HG03196 (cell line): ENCODE data around the gene TSC22D2.

ENCODE experiments used
- ATAC-seq: cut with Tn5 transposase; IDR thresholded peaks from one replicate; pipeline ENCODE4 v1.9.1; 2021; ENCODE audit not compliant: unreplicated experiment

TSC22D2 gene

DNA sequence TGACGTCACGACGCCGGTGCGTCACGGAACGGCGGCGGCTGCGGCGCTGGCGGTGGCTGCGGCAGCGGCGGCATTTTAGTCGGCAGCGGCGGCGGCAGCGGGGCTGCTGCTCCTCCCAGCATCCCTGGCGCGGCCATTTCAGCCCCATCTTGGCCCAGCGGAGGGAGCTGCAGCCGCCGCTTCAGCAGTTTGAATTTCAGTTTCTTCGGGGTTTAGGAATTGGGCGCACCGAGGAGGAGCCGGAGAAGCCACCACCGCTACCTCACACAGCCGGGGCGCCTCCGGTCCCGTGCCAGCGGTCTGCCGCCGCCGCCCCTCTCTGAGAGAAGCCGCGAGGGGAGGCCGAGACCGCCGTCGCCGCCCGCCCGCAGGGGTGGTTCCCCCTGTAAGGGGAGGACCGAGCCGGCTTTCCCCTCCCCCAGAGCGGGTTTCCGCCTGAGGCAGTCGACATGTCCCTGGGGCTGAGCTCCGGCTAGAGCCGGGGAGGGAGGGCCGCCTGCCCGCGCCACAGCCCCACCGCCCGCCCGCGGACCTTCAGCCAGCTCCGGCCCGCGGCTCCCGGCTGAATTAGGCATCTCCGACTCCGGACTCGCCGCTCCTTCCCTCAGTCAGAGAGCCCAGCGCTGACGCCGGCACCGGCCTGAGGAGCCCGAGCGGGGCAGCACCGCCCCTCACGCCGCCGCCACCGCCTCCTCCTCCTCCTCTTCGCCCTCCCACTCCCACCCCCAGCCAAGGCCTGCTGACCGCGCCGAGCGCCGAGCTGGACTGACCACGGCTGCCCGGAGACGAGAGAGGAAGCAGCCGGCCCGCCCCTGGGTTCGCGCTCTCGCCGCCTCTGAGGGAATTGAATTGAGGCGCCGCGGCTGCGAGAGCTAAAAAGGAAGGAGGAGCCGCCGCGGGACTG is at the start of gene TSC22D2:
TSS of gene TSC22D2 (plus strand) at position 78 of the 904 bp plus-strand sequence. CDS start 1,053 bp downstream, outside the sequence.
- ATAC-seq = peak; percentile 67

DNA sequence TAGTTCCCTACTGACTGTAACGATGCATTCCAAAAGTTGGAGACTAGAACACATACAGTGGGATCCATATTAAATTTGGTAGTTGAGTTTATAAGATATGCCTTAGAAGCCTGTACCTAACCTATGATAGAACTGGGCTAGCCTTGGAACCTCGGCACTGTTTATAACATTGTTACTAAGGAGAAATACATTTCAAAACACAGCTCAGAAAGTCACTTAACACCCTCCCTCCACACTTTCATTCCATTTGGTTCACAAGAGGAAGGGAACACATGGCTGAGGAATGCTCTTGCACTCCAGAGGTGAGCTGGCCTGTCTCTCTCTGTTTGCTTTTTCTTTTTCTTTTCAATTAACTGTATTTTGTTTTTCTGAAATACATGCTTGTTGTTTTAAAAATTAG is 48.7 kb upstream of the TSC22D2 start:
- ATAC-seq = no peak

DNA sequence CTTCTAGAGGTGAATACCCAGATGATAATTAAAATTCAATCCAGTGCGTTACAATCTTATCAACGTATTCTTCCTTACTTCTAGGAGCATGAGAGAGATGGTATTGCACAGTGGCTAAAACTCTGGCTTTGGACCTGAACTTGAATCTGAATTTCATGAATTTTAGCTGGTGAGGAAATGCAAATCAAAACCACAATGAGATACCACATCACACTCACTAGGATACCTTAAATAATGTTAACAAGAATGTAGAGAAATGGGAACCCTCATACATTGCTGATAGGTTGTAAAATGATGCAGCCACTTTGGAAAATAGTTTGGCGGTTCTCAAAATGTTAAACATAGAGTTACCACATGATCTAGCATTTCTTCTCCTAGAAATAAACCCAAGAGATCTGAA is 47.1 kb upstream of the TSC22D2 start:
- no peak for ATAC-seq

GRCh38 chr3:150362515-150363302 is 45.4 kb upstream of the TSC22D2 start:
- no peak for ATAC-seq

DNA sequence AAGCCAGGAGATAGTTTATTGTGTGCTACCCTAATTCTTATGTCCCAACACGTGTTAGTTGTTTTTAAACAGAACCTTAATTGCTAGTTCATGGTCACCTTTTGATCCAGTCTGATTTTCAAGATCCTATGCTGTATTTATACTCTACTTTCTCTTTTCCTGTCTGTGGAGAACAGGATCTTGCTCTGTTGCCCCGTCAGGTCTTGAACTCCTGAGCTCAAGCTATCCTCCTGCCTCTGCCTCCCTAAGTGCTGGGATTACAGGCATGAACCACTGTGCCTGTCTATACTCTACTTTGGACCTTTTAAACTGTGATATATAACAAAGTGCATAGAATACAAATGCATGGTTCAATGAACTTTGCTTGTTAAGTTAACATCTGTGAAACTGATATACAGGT is 44.7 kb upstream of the TSC22D2 start:
- ATAC-seq = no peak

DNA sequence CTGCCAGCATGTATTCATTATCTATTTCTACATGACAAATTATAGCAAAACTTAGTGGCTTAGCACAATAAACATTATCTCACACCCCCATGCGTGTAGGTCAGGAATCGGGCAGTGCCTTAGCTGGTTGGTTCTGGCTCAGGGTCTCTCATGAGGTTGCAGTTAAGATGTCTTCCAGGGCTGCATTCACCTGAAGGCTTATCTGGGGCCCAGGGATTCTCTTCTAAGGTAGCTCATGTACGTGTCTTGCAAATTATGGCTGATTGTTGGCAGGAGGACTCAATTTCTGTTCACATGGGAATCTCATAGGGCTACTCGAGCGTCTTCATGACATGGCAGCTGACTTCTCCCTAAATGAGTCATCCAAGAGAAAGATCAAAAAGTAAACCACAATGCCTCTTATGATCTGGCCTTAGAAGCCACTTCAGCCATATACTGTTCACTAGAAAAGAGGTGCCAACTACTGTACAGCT is 42.9 kb upstream of the TSC22D2 start:
- no peak for ATAC-seq

DNA sequence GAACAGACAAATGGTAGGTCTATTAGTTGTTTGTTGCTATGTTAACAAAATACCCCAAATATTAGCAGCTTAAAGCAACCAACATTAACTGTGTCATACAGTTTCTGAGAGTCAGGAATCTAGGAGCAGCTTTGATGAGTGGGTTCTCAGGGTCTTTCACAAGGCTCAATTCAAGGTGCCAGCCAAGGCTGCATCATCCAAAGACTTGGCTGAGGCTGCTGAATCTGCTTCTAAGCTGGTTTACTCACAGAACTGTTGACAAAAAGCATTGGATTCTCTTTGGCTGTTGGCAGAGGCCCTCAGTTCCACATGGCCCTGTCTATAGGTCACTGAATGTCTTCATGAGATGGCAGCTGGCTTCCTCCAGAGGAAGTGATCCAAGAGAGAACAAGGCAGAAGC is 40.3 kb upstream of the TSC22D2 start:
- ATAC-seq = no peak

- ATAC-seq = no peak
Measured at GRCh38 chr3:150370122-150370602, 37.9 kb upstream of the TSC22D2 start.

GRCh38 chr3:150370999-150371398 is 37.1 kb upstream of the TSC22D2 start:
- no peak for ATAC-seq

GRCh38 chr3:150371741-150372254 is 36.3 kb upstream of the TSC22D2 start:
- ATAC-seq = no peak

DNA sequence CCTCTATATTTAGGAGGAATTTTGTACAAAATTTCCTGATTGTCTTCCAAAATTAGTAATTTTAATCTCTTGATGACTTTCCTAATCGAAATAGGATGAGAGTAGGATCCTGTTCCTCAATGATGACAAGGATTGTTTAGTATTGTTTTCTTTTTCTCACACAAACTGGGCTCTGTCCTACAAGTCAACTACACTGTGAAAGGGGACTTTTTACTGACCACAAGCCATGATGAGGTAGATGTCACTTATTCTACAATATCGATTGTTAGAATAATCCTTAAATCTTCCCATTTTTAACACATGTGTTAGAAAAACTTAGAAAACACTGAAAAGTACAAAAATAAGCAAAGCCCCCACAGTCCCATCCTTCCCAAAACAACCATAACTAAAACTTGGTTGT is 35.8 kb upstream of the TSC22D2 start:
- ATAC-seq = no peak

DNA sequence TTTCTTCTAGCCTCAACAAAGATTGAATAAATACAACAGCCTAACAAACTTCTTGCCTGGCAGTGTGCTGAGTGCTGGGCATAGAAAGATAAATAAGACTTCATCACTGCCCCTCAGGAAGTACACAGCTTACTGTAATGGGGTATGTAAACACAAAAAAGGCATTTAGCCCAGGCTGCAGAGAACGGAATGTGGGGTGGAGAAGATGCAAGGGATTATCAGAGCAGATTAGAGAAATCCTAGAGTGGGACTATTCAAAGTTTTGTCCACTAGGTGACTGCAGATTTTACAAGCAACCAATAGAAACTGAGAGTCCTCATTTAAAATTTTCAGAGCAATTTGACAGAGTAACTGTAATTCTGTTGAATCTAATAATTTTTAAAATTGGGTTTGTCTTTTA is 35.4 kb upstream of the TSC22D2 start:
- ATAC-seq = no peak

GRCh38 chr3:150373234-150373875 is 34.7 kb upstream of the TSC22D2 start:
- no peak for ATAC-seq

DNA sequence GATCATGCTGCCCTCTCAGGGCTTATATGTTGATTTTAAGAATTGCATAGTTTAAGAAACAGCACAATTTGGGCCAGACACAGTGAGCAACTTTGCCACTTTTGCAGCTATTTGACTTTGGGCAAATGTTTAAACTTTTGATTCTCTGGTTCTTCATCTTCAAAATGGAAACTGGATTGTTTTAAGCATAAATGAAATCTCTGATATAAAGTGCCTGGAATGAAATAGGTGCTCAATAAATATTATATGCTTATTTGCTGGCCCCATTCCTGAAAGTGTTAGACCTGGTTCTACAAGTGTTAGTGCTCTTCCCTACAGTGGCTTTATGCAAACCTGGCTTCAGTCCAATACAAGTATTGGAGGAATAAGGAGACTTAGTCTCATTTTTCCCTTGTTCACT is 33.1 kb upstream of the TSC22D2 start:
- no peak for ATAC-seq

DNA sequence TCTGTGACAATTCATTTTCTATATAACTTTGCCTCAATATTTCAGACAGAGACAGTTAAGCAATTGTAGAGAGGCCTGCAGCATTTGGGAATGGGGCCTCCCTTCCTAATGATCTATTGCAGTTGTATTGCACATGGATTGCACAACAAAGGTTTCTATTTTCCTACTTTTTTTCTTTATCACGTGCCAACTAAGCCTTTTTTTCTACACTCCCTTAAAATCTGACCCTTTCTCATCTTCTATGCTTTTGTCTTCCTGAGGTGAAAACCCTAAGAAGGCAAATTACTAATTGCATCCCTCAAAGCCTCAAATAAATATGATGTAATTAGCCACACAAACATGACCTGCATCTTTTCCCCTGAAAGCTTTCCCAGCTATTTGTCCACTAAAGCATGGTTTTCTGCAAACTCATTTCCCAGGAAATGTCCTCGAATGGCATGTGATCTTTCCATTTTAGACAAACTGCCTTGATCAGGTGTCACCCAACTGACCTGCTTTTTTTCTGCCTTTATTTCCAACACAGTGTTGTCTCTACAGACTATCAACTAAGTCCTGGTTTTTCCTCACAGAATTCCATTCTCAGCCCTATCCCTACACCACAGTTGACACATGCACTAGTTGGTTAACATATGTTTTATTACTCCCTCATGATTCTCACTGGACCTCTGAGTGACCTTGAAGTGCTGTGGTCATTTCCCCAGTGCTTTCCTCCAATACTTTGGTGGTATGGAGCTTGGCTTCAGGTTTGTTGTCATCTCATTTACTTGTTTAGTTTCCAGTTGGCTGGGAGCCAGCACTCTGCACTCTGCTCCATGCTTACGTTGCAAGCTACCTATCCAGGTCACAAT is 31.9 kb upstream of the TSC22D2 start:
- ATAC-seq = no peak

DNA sequence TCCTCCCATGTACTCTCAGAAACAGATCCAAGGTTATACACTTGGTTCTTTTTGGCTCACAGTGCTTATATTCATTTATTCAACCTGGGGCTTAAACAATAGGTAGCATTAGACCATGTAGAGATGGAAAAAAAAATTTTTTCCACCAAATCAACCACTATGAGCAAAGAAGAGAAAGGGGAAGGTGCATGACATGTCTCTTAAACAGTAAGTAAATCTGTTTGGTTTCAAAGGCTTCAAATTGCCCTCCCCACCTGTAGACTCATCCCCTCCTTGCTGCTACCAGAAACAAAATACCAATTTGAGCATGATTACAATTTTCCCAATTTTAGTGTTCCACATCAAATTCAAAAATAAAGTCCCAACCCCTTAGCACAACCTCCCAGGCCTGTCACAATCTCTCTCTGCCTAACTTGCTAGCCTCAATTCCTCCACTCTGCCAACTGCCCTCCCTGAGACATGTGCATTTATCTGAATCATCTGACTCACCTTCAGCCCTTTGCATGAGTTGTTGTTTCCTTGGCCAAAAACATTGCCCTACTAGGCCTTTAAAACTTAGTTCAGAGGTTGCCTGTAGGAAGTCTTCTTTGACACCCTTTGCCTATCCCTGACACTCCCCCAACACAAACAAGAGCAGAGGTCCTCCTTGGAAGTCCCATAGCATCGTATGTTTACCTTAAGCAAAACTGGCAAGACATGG is 30.3 kb upstream of the TSC22D2 start:
- ATAC-seq = no peak

DNA sequence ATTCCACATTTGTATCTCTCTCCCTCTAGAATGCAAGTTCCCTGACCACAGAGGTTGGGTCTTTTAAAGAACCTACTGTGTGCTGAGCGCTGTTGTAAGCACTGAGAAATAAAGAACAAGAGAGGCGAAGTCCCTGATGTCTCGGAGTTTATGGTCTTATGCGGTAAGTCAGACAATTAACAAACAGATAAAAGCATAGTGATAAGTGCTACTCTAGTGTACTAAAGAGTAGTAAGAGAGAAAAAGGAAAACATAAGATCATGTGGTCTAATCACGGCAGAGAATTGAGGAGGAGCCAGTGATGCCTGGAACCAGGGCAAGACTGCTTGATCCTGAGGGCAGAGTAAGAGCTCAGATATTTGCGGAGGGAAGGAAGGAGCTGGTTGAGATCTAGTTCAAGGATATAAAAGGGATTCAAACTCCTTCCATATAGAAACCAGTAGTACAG is 29.8 kb upstream of the TSC22D2 start:
- no peak for ATAC-seq

DNA sequence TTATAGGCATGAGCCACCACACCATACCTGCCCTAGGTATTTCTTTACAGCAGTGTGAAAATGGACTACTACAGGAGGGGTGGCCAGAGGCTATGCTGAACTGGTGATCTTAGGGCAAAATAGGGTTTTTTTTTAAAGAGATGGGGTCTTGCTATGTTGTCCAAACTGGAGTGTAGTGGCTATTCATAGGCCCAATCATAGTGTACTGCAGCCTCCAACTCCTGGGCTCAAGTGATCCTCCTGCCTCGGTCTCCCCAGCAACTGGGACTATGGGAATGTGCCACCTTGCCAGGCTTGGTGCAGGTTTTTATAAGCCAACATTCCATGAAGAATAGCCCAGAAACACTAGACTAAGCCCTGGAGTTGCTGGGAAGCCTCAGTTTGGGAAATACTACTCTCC is 28.6 kb upstream of the TSC22D2 start:
- ATAC-seq = no peak
